Eye (tissue), 1 donor: ENCODE data around the gene RIT2.

Source experiments
- DNase-seq: peaks from one replicate; pipeline ENCODE4 v3.0.0-alpha.2; 2015

The RIT2 gene

DNA sequence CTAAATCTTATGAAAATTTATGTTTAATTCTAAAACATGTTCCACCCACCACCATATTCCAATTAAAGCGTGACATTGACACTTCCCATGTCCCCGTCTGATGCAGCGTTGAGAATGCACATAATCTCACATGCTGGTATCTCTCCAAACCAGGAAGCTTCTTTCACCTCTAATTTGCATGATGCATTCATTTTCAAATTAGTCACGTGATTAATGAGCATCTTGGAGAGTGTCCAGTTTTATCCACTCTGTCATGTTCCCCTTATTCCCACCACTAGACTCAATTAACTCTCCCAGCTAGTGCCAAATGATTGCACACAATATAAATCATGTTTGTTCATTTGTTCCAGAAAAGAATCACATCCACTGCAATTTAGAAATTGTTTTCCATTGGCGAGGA is 105.8 kb downstream of the RIT2 start:
- DNase-seq, result no peak

DNA sequence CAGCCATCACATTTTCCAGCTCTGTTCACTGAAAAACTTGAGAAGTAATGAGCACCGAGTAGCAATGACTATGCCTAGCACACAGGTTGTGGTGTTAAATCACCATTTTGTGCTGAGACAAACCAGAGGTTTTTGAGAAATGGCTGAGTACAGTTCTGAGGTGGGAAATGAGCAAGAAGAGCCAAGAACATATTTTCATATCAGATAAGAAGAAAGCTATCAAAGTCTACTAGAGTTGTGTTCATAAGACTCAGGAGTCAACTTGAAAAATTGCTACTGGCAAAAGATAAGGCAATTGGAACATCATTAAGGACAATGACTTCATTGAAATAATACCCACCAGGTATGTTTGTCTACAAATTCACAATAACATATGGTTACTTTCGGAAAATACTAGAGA is 108.1 kb downstream of the RIT2 start:
- no peak for DNase-seq

DNA sequence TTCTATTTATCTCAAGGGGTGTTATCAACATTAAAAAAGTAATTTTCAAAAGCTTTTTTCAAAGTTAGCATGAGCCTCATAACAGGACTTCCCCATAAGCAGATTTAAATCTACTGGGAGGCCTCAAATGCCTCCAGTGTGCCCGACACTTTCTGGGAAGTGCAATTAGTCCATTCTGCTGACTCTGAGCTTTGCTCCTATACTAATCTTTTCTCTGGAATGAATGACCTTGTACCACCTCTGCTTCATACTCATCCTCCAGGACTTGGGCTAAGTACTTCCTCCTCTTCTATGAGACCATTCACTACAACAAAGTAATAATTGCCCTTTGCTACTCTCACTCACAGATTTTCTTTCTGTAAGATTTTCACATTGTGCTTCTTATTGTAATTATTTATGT is 111.1 kb downstream of the RIT2 start:
- no peak for DNase-seq

DNA sequence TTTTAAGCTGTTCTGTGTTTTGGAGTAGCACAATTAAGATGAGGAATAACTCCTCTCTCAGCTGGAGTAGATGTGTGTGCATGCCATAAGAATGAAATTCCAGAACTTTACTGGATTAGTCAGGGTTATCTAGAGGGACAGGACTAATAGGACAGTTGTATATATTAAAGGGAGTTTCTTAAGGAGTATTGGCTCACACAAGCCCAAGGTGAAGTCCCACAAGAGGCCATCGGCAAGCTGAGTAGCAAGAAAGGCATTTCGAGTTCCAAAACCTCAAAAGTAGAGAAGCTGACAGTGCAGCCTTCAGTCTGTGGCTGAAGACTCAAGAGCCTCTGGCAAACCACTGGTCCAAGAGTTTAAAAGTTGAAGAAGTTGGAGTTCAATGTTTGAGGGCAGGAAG is 113.7 kb downstream of the RIT2 start:
- no peak for DNase-seq

DNA sequence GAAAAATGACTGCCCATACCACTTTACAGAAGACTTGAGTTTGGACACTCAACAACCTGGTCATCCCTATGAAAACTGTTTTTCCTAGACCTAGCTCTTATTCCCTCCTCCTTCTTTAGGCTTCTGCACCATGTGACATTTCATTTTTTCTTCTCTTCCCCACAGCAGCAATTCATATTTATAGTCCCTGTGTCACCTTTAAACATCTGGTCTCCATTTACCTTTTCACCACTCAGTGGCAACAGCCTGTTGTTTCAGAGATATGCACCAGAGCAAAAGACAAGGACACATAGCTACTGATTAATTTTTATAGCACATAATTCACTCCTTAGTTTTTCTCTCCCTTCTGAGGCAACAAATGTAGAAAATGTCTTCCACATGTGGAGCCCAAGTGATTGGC is 118.7 kb downstream of the RIT2 start:
- DNase-seq, result no peak

DNA sequence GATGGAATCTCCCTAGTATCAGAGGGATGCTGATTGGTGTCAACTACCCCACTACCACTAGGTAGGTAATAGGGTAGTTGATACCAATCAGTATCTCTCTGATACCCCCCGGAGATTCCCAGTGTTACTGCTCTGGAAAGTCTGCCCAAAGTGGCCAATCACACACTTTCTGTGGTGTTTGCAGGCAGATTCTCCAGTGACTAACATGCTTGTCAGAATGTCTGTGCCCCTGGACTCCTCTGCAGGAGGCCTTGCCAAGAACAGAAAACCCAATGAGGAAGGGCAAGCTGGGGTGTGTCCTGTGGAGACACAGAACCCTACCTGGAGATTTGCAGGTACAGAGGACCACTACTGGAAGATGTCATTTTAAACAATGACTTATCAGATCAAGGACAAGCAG is 135.1 kb downstream of the RIT2 start:
- no peak for DNase-seq

DNA sequence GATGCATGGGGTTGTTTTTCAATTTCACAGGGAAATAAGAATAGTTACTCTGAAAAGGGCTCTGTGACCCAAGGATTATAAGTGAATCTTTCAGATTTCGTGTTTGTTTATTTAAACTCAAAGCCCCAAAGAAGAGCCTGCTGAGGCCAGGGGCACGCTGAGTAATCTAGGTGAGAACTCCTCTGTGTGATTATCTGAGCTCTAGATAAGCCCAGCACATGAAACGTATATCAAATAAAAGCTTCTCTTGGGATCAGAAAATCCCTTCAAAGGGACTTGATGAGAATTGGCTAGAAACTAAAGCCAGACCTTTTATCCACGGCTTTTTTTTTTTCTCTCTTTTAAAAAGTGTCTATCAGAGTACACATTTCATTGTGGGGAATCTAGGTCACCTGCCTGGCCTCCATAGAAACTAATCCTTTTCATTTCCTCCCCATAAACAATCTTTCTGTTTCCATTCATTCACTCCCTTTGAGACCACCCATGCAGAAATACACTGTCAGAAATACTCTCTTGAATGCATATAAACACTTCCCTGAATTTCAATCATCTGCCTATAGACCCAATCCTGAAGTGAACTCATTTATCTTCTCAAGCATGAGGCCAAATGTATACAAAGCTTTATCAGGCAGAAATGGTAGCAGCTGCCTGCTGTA is 137.4 kb downstream of the RIT2 start:
- peak; percentile 78 for DNase-seq

DNA sequence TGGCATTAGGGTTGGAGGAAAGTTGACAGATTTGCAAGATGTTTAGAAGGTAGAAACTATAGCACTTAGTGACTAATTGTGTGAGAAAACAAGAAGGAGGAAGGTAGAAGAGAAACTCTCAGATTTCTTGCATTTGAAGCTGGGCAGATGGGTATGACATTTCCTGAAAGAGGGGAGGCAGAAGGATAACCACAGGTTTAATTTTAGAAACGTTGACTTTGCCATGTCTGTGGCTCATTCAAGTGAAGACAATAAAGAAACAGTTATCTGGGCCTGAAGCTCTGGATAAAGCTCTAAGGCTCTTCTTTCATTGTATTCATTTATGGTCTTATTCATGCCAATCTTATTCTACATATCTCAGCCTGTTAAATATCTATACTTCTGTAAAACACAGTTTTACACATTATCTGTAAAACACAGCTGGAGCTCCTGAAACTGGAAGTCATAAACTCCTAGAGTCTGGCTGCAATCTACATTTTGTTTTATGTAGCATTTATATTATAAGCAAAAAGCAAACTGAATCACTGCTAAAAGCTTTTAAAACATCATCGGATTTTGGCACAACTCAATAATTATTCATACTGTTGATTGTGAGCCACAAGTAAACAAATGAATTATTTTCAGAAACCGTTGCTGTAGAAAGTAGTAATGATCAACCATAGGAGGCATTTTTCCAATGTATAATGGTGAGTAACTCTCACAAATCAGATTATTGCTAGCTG is 138.5 kb downstream of the RIT2 start:
- no peak for DNase-seq

DNA sequence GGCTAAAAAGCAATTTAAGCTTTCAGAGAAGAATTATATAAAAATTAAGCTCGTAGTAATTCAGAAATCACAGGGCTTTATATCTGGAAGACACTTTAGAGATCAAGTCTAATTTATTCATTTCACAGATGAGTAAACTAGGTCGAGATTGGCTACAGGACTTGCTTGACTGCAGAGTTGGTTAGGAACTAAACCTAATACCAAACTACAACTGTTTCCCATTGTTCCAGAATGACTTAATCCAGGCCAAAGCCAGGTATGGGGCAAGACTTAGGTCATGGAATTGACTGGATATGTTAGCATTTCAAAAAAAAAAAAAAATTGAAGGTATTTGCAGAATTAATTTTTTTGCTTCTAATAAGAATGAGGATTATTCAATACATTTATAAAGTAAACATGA is 146.1 kb downstream of the RIT2 start:
- no peak for DNase-seq

DNA sequence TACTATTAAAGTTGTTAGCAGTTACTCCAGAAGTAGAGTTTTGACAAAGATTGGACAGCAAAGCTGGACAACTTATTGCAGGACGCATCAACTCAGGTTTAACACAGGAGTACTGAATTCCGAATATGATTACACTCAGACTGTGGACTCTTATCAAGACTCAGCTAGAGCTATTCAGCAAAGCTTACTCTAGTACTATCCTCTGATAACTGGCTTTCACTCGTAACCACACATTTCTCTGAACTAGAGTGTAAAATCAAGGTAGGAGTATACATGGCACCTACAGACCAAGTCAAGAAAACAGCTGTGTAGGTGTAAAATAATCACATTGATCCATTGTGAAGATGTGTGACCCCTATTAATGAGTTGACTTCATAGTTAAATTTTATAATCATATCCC is 154.2 kb downstream of the RIT2 start:
- no peak for DNase-seq

DNA sequence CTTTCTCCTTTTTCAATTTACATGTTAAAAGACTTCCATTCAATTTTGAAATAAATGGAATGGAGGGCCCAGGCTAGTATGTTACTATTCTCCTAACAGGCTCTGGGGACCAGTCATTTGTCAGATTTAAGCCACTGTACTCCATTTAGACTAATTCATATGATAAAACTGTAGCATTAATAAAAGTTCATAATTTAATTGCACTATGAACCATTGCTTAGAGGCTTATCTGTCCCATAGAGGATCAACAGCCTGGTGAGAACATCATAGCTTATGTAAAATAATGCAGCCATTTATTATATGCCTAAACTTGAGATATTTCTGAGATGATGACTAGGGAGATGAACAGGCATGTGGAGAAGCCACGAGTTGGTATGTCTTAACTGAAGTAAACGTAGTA is 156.0 kb downstream of the RIT2 start:
- DNase-seq, result no peak

DNA sequence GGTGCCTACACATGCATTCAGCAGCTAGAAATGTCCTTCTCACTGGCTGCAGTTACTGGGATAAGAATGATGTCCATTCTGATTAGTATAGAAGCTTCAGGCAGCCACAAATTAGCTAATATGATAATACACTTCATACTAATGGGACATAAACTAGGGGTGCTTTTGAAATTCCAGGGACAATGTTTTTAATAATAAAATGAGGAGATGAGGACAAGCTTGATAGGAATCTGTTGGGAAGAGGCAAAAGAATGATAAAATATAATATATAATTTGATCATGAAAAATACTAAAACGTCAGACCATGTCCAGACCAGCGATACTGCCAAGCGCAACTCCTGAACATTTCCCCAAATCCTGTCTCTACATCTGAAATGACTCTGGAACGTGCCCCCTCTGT is 157.1 kb downstream of the RIT2 start:
- no peak for DNase-seq

DNA sequence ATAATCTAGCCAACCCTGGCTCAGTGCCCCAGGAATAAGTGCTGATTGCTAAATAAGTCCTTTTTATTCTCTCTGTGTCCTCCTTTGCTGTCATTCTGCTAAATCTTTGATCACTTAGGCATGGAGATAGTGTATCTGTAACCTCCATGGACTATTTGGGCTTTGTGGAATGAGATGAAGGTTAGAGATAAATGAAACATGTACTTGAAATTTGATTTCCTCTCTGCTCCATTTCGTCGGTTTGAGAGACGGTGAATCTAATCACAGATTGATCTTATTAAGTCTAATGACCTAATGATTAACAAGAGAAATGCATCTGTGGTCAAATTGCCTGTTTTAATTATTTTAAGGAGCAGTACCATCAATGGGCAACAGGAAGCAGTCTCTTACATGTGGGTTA is 159.2 kb downstream of the RIT2 start:
- DNase-seq, result no peak

DNA sequence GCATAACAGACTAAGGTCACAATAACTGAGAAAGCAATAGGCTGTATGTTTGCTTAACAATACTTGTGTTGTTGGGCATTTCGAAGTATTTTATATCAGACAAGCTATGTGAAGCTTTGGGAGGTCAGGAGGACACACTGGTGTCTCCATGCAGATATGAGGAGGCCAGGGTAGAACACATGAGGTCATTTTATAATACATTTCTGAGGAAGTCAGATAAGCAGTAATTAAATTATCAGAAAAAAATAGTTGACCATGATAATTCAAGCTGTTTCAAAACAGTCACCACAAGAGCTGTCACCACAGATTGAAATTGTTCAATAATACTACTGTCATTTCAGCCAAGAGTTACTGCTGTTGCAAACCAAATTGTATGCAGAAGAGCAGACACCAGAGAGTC is 160.6 kb downstream of the RIT2 start:
- DNase-seq, result no peak

DNA sequence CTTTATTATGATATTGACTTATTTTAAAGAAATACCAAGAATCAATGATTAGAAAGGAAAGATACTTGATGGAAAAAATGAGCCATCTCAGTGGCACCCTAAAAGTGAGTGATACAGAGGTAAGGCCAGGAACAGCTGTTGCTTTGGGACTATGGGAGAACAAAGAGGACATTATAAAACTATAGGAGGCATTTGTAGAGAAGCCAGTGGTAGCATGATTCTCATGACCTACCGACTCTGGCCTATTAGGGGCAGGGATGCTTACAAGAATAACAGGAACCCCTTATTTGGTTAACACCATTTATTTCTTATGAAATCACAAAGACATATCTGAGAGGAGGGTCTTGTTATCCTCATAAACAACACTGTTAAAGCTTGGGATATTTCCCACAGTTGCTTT is 162.2 kb downstream of the RIT2 start:
- DNase-seq, result no peak

DNA sequence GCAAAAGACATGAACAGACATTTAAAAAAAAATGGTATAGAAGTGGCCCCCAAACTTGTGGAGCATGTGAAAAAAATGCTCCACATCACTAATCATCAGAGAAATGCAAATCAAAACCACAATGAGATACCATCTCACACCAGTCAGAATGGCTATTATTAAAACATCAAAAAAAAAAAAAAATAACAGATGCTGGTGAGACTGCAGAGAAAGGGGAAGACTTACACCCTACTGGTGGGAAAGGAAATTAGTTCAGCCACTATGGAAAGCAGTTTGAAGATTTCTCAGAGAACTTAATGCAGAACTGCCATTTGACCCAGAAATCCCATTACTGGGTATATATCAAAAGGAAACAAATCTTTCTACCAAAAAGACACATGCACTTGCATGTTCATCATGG is 164.8 kb downstream of the RIT2 start:
- no peak for DNase-seq

DNA sequence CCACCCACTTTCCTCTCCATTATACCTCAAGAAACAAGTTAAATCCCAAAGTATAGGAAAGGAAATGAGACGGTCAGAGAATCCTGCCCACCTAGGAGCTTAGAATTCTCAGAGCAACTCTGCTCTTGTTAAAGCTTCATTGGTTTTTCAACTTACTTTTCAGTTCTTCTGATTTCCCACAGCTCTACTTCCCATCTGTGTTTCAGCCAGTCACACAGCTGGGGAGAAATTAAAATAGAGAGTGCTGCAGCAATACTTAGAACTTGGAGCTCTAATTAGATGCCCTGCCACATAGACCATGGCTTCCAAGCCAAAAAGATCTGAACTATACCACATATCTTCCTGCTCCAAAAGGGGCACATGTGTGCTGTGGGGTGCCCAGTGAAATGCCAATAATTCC is 166.7 kb downstream of the RIT2 start:
- DNase-seq, result no peak

DNA sequence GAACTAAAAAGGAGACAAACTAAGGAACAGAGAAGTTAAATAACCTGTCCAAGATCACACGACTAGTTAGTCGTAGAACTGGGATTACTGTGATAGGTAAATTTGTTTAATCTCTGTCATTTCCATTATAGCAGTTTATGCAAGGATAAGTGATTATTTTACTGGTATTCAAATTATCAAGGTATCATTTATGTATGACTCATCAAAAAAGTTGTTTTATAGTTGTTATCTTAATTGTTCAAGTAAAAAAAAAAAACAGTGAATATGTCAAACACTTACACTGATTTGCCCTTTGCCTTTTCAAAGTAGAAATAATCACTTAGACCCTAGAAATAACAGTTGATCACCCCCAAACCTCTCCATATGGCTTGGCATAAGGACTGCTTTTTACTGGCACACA is 173.6 kb downstream of the RIT2 start:
- DNase-seq, result no peak

DNA sequence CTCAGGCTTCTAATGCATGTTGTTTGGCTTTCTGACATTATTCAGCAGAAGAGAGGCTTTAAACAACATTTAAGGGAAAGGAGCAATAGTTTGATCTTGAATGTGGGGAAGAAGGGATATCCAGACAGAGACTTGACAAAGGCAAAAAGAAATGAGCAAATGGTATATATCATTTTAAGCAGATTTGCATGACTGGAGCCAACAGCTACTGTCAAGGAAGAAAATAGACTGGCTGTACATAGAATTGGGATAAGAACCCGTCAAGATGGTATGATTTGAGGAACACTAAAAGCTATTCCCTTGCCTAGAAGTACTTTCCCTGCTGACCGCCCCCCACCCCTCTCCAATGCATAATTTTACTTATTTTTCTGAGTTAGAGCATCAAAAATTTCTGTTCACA is 174.5 kb downstream of the RIT2 start:
- DNase-seq, result no peak

DNA sequence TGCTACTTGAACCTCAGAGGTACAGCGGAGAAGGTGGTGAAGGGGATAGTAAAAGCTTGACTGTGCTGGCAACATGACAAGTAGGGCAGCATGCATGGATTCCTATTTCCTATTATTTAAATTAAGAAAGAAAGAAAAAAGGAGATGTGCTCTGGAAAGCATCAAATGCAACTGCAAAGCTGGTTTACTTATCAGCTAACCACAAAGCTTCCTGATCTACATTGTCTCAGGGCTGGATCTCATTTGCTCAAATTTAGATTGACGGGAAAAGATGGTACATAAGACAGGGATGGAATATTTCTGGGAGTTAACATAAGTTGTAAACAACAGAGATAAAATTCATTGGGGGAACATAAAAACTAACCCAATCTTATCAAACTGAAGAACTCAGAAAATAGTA is 178.0 kb downstream of the RIT2 start:
- DNase-seq, result no peak

DNA sequence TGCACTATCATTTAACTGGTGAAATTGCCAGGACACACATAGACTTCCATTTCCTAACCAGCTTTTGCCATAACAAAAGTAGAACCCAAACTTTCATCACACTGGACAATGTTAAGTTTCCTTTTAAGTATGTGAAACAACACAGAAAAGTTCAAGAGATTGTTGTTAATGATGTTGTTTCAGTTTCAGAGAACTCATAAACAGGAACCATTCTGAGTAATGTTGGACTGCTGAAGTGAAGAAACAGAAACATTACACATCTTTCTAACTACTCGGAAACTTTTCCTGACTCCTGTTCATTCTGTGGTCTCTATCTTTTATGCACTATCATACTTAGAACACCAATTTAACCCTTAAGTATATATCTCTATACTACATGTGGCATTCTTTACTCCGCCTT is 179.2 kb downstream of the RIT2 start:
- DNase-seq, result no peak

DNA sequence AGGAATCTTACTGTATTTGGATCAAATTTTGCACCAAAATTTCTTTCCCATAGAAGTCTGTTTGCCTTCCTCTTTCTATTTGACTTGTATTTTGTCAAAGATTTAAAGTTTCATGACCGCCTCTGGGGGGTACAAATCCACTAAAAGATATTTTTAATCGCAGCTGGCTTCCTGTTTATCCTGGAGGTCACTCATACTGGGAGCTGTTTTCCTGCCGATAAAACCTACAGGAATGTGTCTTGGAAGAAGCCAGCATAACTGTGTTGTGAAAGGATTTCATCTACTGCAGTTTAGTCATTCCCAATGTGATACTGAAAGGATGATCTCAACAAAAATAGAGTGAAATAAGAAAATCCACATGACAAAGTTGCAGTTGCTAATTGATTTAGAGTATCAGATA is 184.0 kb downstream of the RIT2 start:
- peak; percentile 11 for DNase-seq

DNA sequence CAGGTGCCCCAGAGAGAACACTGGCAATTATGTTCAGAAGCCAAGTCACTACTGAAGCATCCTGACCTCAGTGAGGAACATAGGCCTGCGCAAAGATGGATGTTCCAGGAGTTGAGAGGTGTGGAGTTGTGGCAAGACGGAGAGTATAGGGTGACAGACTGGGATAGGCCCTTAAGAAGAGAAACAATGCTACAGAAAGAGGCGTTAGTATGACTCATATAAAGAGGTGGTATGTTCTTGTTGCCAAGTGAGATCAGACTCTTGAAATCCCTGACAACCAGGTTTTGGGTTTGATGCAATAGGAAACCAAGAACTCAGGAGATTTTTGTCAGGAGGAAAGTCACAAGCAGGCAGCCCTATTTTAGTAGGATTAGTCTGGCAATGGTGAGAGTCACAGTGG is 185.6 kb downstream of the RIT2 start:
- DNase-seq, result no peak

DNA sequence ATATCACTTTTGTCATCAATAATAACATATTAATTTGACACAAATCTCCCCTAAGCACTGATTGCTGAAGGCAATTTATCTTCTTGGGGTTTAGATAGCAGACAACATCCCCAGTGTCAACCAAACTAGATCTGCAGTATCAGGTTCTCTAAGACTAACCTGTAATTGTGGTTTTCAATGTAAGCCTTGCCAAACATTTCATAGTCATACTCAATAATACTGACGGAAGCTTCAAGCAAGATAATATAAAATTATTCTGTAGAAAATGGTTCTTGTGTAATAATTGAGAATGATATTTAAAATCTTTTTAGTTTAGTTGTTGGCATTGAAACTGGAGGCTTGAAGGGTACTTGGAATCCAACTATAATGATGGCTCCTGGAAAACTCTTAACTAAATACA is 186.3 kb downstream of the RIT2 start:
- DNase-seq, result no peak

DNA sequence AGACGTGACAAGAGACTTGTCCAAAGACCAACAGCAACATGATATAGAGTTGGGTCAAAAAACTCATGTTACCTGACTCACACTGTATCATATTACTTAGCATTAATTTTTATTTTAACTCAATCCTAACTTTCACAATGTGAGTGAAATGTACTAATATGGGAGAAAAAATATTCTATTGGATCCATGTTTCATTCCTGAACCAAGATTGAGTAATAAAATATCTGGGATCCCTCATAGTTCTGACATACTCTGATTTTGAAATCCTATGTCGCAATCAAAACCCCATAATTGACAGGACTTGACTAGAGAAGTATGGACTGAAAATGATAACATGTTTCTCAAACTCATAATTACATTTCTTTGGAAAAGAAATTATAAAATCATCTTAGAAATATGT is 190.4 kb downstream of the RIT2 start:
- DNase-seq, result no peak
